Forelimb muscle (tissue), 1 donor: ENCODE measurements around the gene DHCR7. TPM values are rescaled to one million over a fixed set of nuclear protein-coding genes. Genes with fewer than 3 reads are reported as not detected.

Experiments used
- DNase-seq: peaks from one replicate; pipeline ENCODE4 v3.0.0-alpha.2; 2013; ENCODE audit warnings: low read depth
- polyA plus RNA-seq: library from polyadenylated mRNA; unstranded; fragments of 120-200 nt; gene quantifications from one replicate; pipeline ENCODE4 v1.2.1, GENCODE V29; 2013; ENCODE audit not compliant: insufficient read length

Gene DHCR7
- polyA plus RNA-seq, 1 donor = 10.9 TPM

GRCh38 chr11:71478528-71478840, 30.3 kb upstream of the DHCR7 start:
- no peak for DNase-seq

- no peak for DNase-seq
Observed at GRCh38 chr11:71477641-71478527, 29.7 kb upstream of the DHCR7 start.

- no peak for DNase-seq
Observed at GRCh38 chr11:71476926-71477640, 28.9 kb upstream of the DHCR7 start.

- no peak for DNase-seq
Observed at GRCh38 chr11:71476031-71476430, 27.8 kb upstream of the DHCR7 start.

- DNase-seq = no peak
Observed at GRCh38 chr11:71474771-71475483, 26.7 kb upstream of the DHCR7 start.

- no peak for DNase-seq
Observed at GRCh38 chr11:71474141-71474770, 26.1 kb upstream of the DHCR7 start.

GRCh38 chr11:71473793-71474080, 25.5 kb upstream of the DHCR7 start:
- DNase-seq = no peak

- DNase-seq = no peak
Observed at GRCh38 chr11:71472941-71473792, 25.0 kb upstream of the DHCR7 start.

GRCh38 chr11:71472357-71472885, 24.2 kb upstream of the DHCR7 start:
- no peak for DNase-seq

GRCh38 chr11:71470946-71471345, 22.8 kb upstream of the DHCR7 start:
- DNase-seq = no peak

- no peak for DNase-seq
Observed at GRCh38 chr11:71467164-71467563, 19.0 kb upstream of the DHCR7 start.

GRCh38 chr11:71466358-71466757, 18.2 kb upstream of the DHCR7 start:
- DNase-seq = no peak

GRCh38 chr11:71465054-71465453, 16.9 kb upstream of the DHCR7 start:
- no peak for DNase-seq

GRCh38 chr11:71463331-71464211, 15.4 kb upstream of the DHCR7 start:
- no peak for DNase-seq

- no peak for DNase-seq
Observed at GRCh38 chr11:71462726-71463125, 14.5 kb upstream of the DHCR7 start.

GRCh38 chr11:71461696-71462095, 13.5 kb upstream of the DHCR7 start:
- DNase-seq = no peak

- DNase-seq = no peak
Observed at GRCh38 chr11:71459767-71460320, 11.7 kb upstream of the DHCR7 start.

- DNase-seq = no peak
Observed at GRCh38 chr11:71459076-71459766, 11.0 kb upstream of the DHCR7 start.
